Measurements from ENCODE around the gene LRRC4B.
"Not testable (repeated sequence)": the region's sequence is repeated elsewhere in the genome, so short reads cannot be mapped to it uniquely, and the experiment has no call there.

LRRC4B gene

GRCh38 chr19:50476907-50477238 lies 91.4 kb downstream of the LRRC4B start:
- no peak for TF ChIP-seq CTCF (IDR thresholded peaks at IDR 0.05; ENCODE audit: extremely low read depth, missing control alignments)

GRCh38 chr19:50476224-50476906 lies 91.9 kb downstream of the LRRC4B start, which contains the start of the genes EMC10 and GARIN5A:
EMC10 (plus strand) TSS chr19:50476507; CDS start chr19:50476545, 38 bp downstream.
GARIN5A (minus strand) TSS chr19:50476848; CDS start chr19:50476388, 460 bp downstream.
- TF ChIP-seq CTCF (IDR thresholded peaks at IDR 0.05; ENCODE audit: extremely low read depth, missing control alignments) = no peak
- DNase-seq (ENCODE audit: low spot score) = peak; percentile 100

More at GRCh38 chr19:50476907-50477238, 91.4 kb downstream of the LRRC4B start:
- DNase-seq (ENCODE audit: low spot score) = no peak

GRCh38 chr19:50475736-50476223 lies 92.5 kb downstream of the LRRC4B start:
- no peak for DNase-seq (ENCODE audit: low spot score)
- no peak for TF ChIP-seq CTCF (IDR thresholded peaks at IDR 0.05; ENCODE audit: extremely low read depth, missing control alignments)

GRCh38 chr19:50475101-50475568 lies 93.1 kb downstream of the LRRC4B start:
- no peak for TF ChIP-seq CTCF (IDR thresholded peaks at IDR 0.05; ENCODE audit: extremely low read depth, missing control alignments)
- DNase-seq (ENCODE audit: low spot score) = no peak

- DNase-seq (ENCODE audit: low spot score) = not testable (repeated sequence)
These were observed 94.9 kb downstream of the LRRC4B start for GRCh38 chr19:50473336-50473735.

GRCh38 chr19:50468818-50469217 lies 99.4 kb downstream of the LRRC4B start:
- no peak for DNase-seq (ENCODE audit: low spot score)
- TF ChIP-seq CTCF (IDR thresholded peaks at IDR 0.05; ENCODE audit: extremely low read depth, missing control alignments) = no peak

- no peak for TF ChIP-seq CTCF (IDR thresholded peaks at IDR 0.05; ENCODE audit: extremely low read depth, missing control alignments)
These were observed 100.7 kb downstream of the LRRC4B start for GRCh38 chr19:50467566-50467965.

More at GRCh38 chr19:50467566-50467965, 100.7 kb downstream of the LRRC4B start:
- no peak for DNase-seq (ENCODE audit: low spot score)
